ENCODE results near the gene PICALM.

DNA sequence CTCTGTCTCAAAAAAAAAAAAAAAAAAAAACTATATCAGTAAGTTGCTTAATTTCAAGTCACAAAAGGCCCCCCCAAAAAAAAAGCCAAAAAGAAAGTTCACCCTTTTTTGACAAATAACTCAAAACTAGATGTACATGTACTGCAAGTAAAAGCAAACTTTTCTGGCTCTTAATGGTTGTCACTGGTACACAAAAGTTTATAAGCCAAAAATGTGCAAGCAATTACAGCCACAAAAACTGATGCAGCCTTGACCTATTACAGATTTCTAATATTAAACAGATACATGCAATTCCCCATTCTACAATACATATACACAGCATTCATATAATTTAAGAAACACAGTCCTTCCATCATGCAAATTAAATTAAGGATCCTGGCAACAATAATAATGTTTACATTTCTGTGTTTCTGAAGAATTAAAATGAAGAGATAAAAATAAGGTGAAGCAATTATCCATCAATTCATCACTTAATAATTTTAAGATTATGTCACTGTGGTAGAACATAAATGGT, 18.6 kb downstream of the PICALM start:
- TF ChIP-seq MXI1 (IDR thresholded peaks at IDR 0.05; ENCODE audit: borderline replicate concordance, low read depth, low read length) (no peak), POLR2A (IDR thresholded peaks at IDR 0.05; ENCODE audit: low read depth, low read length) (no peak), CEBPB (IDR thresholded peaks at IDR 0.05; ENCODE audit: low read depth, low read length) (no peak), SMC3 (IDR thresholded peaks at IDR 0.05; ENCODE audit: low read depth, low read length) (no peak), MAZ (IDR thresholded peaks at IDR 0.05; ENCODE audit: borderline replicate concordance, low read depth, low read length) (no peak)
- TF ChIP-seq, protein P1, sequence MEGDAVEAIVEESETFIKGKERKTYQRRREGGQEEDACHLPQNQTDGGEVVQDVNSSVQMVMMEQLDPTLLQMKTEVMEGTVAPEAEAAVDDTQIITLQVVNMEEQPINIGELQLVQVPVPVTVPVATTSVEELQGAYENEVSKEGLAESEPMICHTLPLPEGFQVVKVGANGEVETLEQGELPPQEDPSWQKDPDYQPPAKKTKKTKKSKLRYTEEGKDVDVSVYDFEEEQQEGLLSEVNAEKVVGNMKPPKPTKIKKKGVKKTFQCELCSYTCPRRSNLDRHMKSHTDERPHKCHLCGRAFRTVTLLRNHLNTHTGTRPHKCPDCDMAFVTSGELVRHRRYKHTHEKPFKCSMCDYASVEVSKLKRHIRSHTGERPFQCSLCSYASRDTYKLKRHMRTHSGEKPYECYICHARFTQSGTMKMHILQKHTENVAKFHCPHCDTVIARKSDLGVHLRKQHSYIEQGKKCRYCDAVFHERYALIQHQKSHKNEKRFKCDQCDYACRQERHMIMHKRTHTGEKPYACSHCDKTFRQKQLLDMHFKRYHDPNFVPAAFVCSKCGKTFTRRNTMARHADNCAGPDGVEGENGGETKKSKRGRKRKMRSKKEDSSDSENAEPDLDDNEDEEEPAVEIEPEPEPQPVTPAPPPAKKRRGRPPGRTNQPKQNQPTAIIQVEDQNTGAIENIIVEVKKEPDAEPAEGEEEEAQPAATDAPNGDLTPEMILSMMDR (conservative IDR thresholded peaks at IDR 0.05; ENCODE audit: low read depth, low read length) = no peak
- TF ChIP-seq, protein P2, sequence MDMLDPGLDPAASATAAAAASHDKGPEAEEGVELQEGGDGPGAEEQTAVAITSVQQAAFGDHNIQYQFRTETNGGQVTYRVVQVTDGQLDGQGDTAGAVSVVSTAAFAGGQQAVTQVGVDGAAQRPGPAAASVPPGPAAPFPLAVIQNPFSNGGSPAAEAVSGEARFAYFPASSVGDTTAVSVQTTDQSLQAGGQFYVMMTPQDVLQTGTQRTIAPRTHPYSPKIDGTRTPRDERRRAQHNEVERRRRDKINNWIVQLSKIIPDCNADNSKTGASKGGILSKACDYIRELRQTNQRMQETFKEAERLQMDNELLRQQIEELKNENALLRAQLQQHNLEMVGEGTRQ (IDR thresholded peaks at IDR 0.05; ENCODE audit: low read depth, low read length) = no peak

Measured in IMR-90 (cell line).